Measurements from ENCODE around the gene PDE4B.

Gene PDE4B

GRCh38 chr1:66251546-66251945, 458.9 kb downstream of the PDE4B start:
- Histone ChIP-seq H3K4me1 (ENCODE audit: insufficient read depth, low read length, poor library complexity, severe bottlenecking) (peaks cover 28% of the 10 kb centered on the region), H4K20me1 (ENCODE audit: insufficient read depth, low read length, poor library complexity, severe bottlenecking) (no peaks in the 10 kb centered on the region), H3K4me2 (ENCODE audit: low read depth, low read length, poor library complexity, severe bottlenecking) (no peak overlapping the region), H3K9ac (ENCODE audit: low read depth, low read length, poor library complexity, severe bottlenecking) (no peak overlapping the region), H3K9me2 (replicated peaks; ENCODE audit: low read depth, low read length) (no peaks in the 10 kb centered on the region), H3K4me3 (ENCODE audit: low read length, poor library complexity, severe bottlenecking) (no peak overlapping the region), H3K9me3 (ENCODE audit: insufficient read depth, low read depth, low read length) (no peaks in the 10 kb centered on the region), H3K27me3 (ENCODE audit: insufficient read depth, low read length, poor library complexity, severe bottlenecking) (no peaks in the 10 kb centered on the region), H3F3A (ENCODE audit: low read depth) (no peaks in the 10 kb centered on the region), H3K36me3 (ENCODE audit: insufficient read depth, low read length) (no peaks in the 10 kb centered on the region), H3K79me2 (ENCODE audit: insufficient read depth, low read length) (no peaks in the 10 kb centered on the region), H2AFZ (ENCODE audit: low read length) (no peak overlapping the region)
- TF ChIP-seq EZH2phosphoT487 (IDR thresholded peaks at IDR 0.05; ENCODE audit: borderline replicate concordance) (no peak), CTCF (conservative IDR thresholded peaks at IDR 0.05; ENCODE audit: low read length) (no peak)

- no peaks in the 10 kb centered on the region for H4K20me1 ChIP-seq (ENCODE audit: insufficient read depth, low read length, poor library complexity, severe bottlenecking)
- peaks cover 11% of the 10 kb centered on the region for H3K4me1 ChIP-seq (ENCODE audit: insufficient read depth, low read length, poor library complexity, severe bottlenecking)
- no peak overlapping the region for H3K4me2 ChIP-seq (ENCODE audit: low read depth, low read length, poor library complexity, severe bottlenecking)
- TF ChIP-seq EZH2phosphoT487 (IDR thresholded peaks at IDR 0.05; ENCODE audit: borderline replicate concordance) (no peak), CTCF (conservative IDR thresholded peaks at IDR 0.05; ENCODE audit: low read length) (peak; percentile 86)
- no peaks in the 10 kb centered on the region for H3K36me3 ChIP-seq (ENCODE audit: insufficient read depth, low read length)
- no peak overlapping the region for H3K4me3 ChIP-seq (ENCODE audit: low read length, poor library complexity, severe bottlenecking)
- H3K9ac ChIP-seq (ENCODE audit: low read depth, low read length, poor library complexity, severe bottlenecking), result no peak overlapping the region
- no peak overlapping the region for H2AFZ ChIP-seq (ENCODE audit: low read length)
- H3K9me2 ChIP-seq (replicated peaks; ENCODE audit: low read depth, low read length), result no peaks in the 10 kb centered on the region
- no peaks in the 10 kb centered on the region for H3K9me3 ChIP-seq (ENCODE audit: insufficient read depth, low read depth, low read length)
- H3K79me2 ChIP-seq (ENCODE audit: insufficient read depth, low read length), result no peaks in the 10 kb centered on the region
- H3K27me3 ChIP-seq (ENCODE audit: insufficient read depth, low read length, poor library complexity, severe bottlenecking), result no peaks in the 10 kb centered on the region
- no peaks in the 10 kb centered on the region for H3F3A ChIP-seq (ENCODE audit: low read depth)
Observed at GRCh38 chr1:66253330-66253921, 460.7 kb downstream of the PDE4B start.

GRCh38 chr1:66254785-66255184, 462.1 kb downstream of the PDE4B start:
- Histone ChIP-seq H3K9me3 (ENCODE audit: insufficient read depth, low read depth, low read length) (no peaks in the 10 kb centered on the region), H3K36me3 (ENCODE audit: insufficient read depth, low read length) (no peaks in the 10 kb centered on the region), H3K9ac (ENCODE audit: low read depth, low read length, poor library complexity, severe bottlenecking) (no peak overlapping the region), H3K9me2 (replicated peaks; ENCODE audit: low read depth, low read length) (no peaks in the 10 kb centered on the region), H3K27me3 (ENCODE audit: insufficient read depth, low read length, poor library complexity, severe bottlenecking) (no peaks in the 10 kb centered on the region), H3F3A (ENCODE audit: low read depth) (no peaks in the 10 kb centered on the region), H2AFZ (ENCODE audit: low read length) (no peak overlapping the region), H3K4me1 (ENCODE audit: insufficient read depth, low read length, poor library complexity, severe bottlenecking) (peaks cover 11% of the 10 kb centered on the region), H3K79me2 (ENCODE audit: insufficient read depth, low read length) (no peaks in the 10 kb centered on the region), H3K4me2 (ENCODE audit: low read depth, low read length, poor library complexity, severe bottlenecking) (no peak overlapping the region), H3K4me3 (ENCODE audit: low read length, poor library complexity, severe bottlenecking) (no peak overlapping the region), H4K20me1 (ENCODE audit: insufficient read depth, low read length, poor library complexity, severe bottlenecking) (no peaks in the 10 kb centered on the region)
- no peak for TF ChIP-seq CTCF (conservative IDR thresholded peaks at IDR 0.05; ENCODE audit: low read length)
- no peak for TF ChIP-seq EZH2phosphoT487 (IDR thresholded peaks at IDR 0.05; ENCODE audit: borderline replicate concordance)

Data from Loucy (cell line).